ENCODE measurements around the gene ZWILCH. TPM values are rescaled to one million over a fixed set of nuclear protein-coding genes. Genes with fewer than 3 reads are reported as not detected.
A peak's percentile ranks its signal among the peaks of the same experiment; 100 is the strongest.

The ZWILCH gene
- total and polyA plus RNA-seq, 4 donors, result 1.5 to 11.3 (median 2.9) TPM

- no peak for TF ChIP-seq CTCF (IDR thresholded peaks at IDR 0.05; ENCODE audit: low read depth, low read length, missing input control)
- peak in 1 of 2 donors; percentile 2 for TF ChIP-seq HNF4A (conservative IDR thresholded peaks at IDR 0.05)
- TF ChIP-seq YY1 (IDR thresholded peaks at IDR 0.05), result no peak
- TF ChIP-seq FOXA2 (IDR thresholded peaks at IDR 0.05), result no peak
- no peak for TF ChIP-seq TAF1 (conservative IDR thresholded peaks at IDR 0.05)
- TF ChIP-seq SP1 (IDR thresholded peaks at IDR 0.05), result no peak
- TF ChIP-seq RXRA (IDR thresholded peaks at IDR 0.05), result peak; percentile 23 to 25
These were observed 76.9 kb downstream of the ZWILCH start (continued) for GRCh38 chr15:66581972-66582537.

GRCh38 chr15:66586155-66586976 is 81.2 kb downstream of the ZWILCH start:
- no peak for DNase-seq (ENCODE audit: low spot score)
- no peaks in the 10 kb centered on the region for H3K9me3 ChIP-seq (ENCODE audit: control insufficient read depth in 4 of 4, low read length in 3 of 4)
- H3K36me3 ChIP-seq (ENCODE audit: control insufficient read depth in 4 of 4, insufficient read depth in 3 of 4, low read depth in 1 of 4, low read length in 3 of 4), result no peaks in the 10 kb centered on the region
- TF ChIP-seq GABPA (IDR thresholded peaks at IDR 0.05 in 1 of 2, conservative IDR thresholded peaks at IDR 0.05 in 1 of 2), result no peak
- no peak for TF ChIP-seq TAF1 (conservative IDR thresholded peaks at IDR 0.05)
- no peak for TF ChIP-seq CTCF (IDR thresholded peaks at IDR 0.05; ENCODE audit: low read depth, low read length, missing input control)
- TF ChIP-seq HNF4G (IDR thresholded peaks at IDR 0.05), result no peak
- TF ChIP-seq RXRA (IDR thresholded peaks at IDR 0.05), result no peak
- TF ChIP-seq ATF3 (IDR thresholded peaks at IDR 0.05), result no peak
- TF ChIP-seq REST (IDR thresholded peaks at IDR 0.05), result no peak
- TF ChIP-seq FOXA1 (IDR thresholded peaks at IDR 0.05), result no peak
- TF ChIP-seq JUND (IDR thresholded peaks at IDR 0.05), result no peak
- TF ChIP-seq HNF4A (conservative IDR thresholded peaks at IDR 0.05), result no peak
- TF ChIP-seq MAX (IDR thresholded peaks at IDR 0.05), result no peak
- TF ChIP-seq SP1 (IDR thresholded peaks at IDR 0.05), result no peak
- no peak for TF ChIP-seq EGR1 (IDR thresholded peaks at IDR 0.05; ENCODE audit: low read depth in 2 of 2)
- TF ChIP-seq NR2F2 (IDR thresholded peaks at IDR 0.05), result no peak
- TF ChIP-seq ZBTB33 (IDR thresholded peaks at IDR 0.05), result no peak
- no peak for TF ChIP-seq YY1 (IDR thresholded peaks at IDR 0.05)
- no peak for TF ChIP-seq FOXA2 (IDR thresholded peaks at IDR 0.05)
- no peak for TF ChIP-seq RAD21 (IDR thresholded peaks at IDR 0.05)
- no peaks in the 10 kb centered on the region for H3K27me3 ChIP-seq (ENCODE audit: control insufficient read depth in 4 of 4, insufficient read depth in 4 of 4, low read length in 3 of 4)
- no peak overlapping the region for H3K9ac ChIP-seq (ENCODE audit: low read depth in 1 of 2, low read length in 2 of 2)
- no peak overlapping the region for H3K27ac ChIP-seq (ENCODE audit: low read depth in 1 of 2, low read length in 2 of 2)
- peaks cover 6 to 19% (median 11%) of the 10 kb centered on the region in 4 donors for H3K4me1 ChIP-seq (ENCODE audit: control insufficient read depth in 4 of 4, insufficient read depth in 4 of 4, low read length in 3 of 4)
- no peak overlapping the region for H3K4me3 ChIP-seq (ENCODE audit: low read depth in 1 of 3, low read length in 3 of 3)
- 88% methylated on average over 17 of the region's 17 CpGs for WGBS
